ENCODE measurements around the gene MOB1B. TPM values are rescaled to one million over a fixed set of nuclear protein-coding genes. Genes with fewer than 3 reads are reported as not detected.

Gene MOB1B
- total and polyA plus RNA-seq, 9 donors: 6.4 to 25.7 (median 17.6) TPM

DNA sequence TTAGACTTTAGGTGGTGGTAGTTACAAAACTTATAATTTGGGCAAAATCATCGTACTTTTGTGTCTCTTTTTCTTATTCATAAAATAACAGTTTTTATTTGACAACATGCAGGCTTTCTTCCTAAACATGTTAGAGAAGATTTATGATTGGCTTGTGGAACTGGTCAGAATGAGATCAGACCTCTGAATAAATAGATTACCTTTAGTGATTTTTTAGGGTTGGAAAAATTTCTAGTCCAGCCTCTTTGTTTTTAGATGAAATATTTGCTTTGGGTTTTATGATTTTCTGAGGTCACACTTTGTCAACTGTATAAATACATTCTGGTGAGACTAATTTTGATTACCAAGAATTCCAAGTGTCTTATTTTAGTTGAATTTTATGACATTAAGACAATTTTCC, 29.2 kb downstream of the MOB1B start:
- Histone ChIP-seq H3K4me1 (ENCODE audit: insufficient read depth) (peaks cover 1% of the 10 kb centered on the region), H3K4me3 (no peak overlapping the region), H3K27ac (no peak overlapping the region), H3K9me3 (no peaks in the 10 kb centered on the region), H3K36me3 (no peaks in the 10 kb centered on the region), H3K27me3 (no peaks in the 10 kb centered on the region)
- intact Hi-C loops (cut with DNase I): no loop called here
- no peak for TF ChIP-seq EP300 (IDR thresholded peaks at IDR 0.05)
- TF ChIP-seq POLR2A (IDR thresholded peaks at IDR 0.05): no peak
- no peak for DNase-seq
- whole genome bisulfite sequencing, 3 donors: 77 to 84% (median 82%) methylated on average over 1 of the region's 1 CpG

- TF ChIP-seq EP300 (IDR thresholded peaks at IDR 0.05) (no peak), CTCF (IDR thresholded peaks at IDR 0.05) (no peak), POLR2A (IDR thresholded peaks at IDR 0.05) (no peak)
Measured at GRCh38 chr4:70932984-70933383, 30.8 kb downstream of the MOB1B start.

DNA sequence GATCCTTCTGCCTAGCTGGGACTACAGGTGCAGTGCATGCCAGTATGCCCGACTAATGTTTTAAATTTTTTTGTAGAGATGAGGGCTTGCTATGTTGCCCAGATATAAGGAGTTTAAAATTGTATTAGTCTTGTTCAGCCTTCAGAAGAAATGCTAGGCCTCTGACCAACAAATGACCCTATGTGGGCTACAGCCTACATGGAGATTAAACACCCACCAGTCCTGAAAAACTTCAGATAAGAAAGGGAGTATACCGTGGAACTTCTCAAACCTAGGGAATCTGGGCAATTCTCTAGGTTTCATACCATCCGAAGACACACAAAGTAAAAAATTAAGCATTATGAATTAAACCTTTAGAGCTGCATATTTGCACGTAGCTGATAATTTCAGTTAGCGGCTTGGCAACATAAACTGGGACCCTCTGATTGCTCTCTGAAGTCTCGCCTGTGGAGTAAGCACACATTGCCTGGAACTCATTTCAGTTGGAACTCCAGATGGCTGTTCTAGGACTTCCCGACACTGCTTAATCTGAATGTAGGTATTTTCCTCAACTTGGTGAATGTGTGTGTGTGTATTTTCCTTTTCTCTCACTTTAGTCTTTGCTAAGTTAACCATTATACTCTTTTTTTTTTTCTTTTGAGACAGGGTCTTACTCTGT, 33.0 kb downstream of the MOB1B start:
- H3K4me1 ChIP-seq (ENCODE audit: insufficient read depth): no peaks in the 10 kb centered on the region
- H3K36me3 ChIP-seq: no peaks in the 10 kb centered on the region
- no peak for DNase-seq
- no peaks in the 10 kb centered on the region for H3K27me3 ChIP-seq
- no peak overlapping the region for H3K4me3 ChIP-seq
- H3K27ac ChIP-seq: no peak overlapping the region
- WGBS, 3 donors: 13 to 27% (median 25%) methylated on average over 7 of the region's 7 CpGs
- no peaks in the 10 kb centered on the region for H3K9me3 ChIP-seq
- intact Hi-C loops (cut with DNase I): no loop called here
- TF ChIP-seq CTCF (IDR thresholded peaks at IDR 0.05): no peak

More at GRCh38 chr4:70932984-70933383, 30.8 kb downstream of the MOB1B start:
- H3K9me3 ChIP-seq: no peaks in the 10 kb centered on the region
- H3K36me3 ChIP-seq: no peaks in the 10 kb centered on the region
- H3K4me1 ChIP-seq (ENCODE audit: insufficient read depth): no peaks in the 10 kb centered on the region
- intact Hi-C loops (cut with DNase I): no loop called here
- no peak for DNase-seq
- 98 to 99% (median 98%) methylated on average over 2 of the region's 2 CpGs for WGBS, 3 donors
- H3K27ac ChIP-seq: no peak overlapping the region
- no peak overlapping the region for H3K4me3 ChIP-seq
- no peaks in the 10 kb centered on the region for H3K27me3 ChIP-seq

GRCh38 chr4:70936200-70936787, 34.1 kb downstream of the MOB1B start:
- intact Hi-C loops (cut with DNase I): no loop called here
- no peaks in the 10 kb centered on the region for H3K27me3 ChIP-seq
- H3K36me3 ChIP-seq: no peaks in the 10 kb centered on the region
- 59 to 83% (median 66%) methylated on average over 4 of the region's 4 CpGs for WGBS, 3 donors
- H3K4me3 ChIP-seq: no peak overlapping the region
- no peak overlapping the region for H3K27ac ChIP-seq
- DNase-seq: no peak
- no peak for TF ChIP-seq EP300 (IDR thresholded peaks at IDR 0.05)
- TF ChIP-seq POLR2A (IDR thresholded peaks at IDR 0.05): no peak
- no peak for TF ChIP-seq CTCF (IDR thresholded peaks at IDR 0.05)
- H3K4me1 ChIP-seq (ENCODE audit: insufficient read depth): no peaks in the 10 kb centered on the region
- no peaks in the 10 kb centered on the region for H3K9me3 ChIP-seq

- H3K27ac ChIP-seq: no peak overlapping the region
- intact Hi-C loops (cut with DNase I): no loop called here
- 40 to 55% (median 51%) methylated on average over 3 of the region's 3 CpGs for WGBS, 3 donors
- no peaks in the 10 kb centered on the region for H3K9me3 ChIP-seq
- no peaks in the 10 kb centered on the region for H3K27me3 ChIP-seq
- no peak for TF ChIP-seq EP300 (IDR thresholded peaks at IDR 0.05)
- TF ChIP-seq POLR2A (IDR thresholded peaks at IDR 0.05): no peak
- no peak for TF ChIP-seq CTCF (IDR thresholded peaks at IDR 0.05)
- no peak overlapping the region for H3K4me3 ChIP-seq
- H3K36me3 ChIP-seq: no peaks in the 10 kb centered on the region
- no peak for DNase-seq
- no peaks in the 10 kb centered on the region for H3K4me1 ChIP-seq (ENCODE audit: insufficient read depth)
Measured at GRCh38 chr4:70938086-70938485, 35.9 kb downstream of the MOB1B start.
